ENCODE measurements around the gene SLC7A6. TPM values are rescaled to one million over a fixed set of nuclear protein-coding genes. Genes with fewer than 3 reads are reported as not detected.
A peak's percentile ranks its signal among the peaks of the same experiment; 100 is the strongest.

SLC7A6 gene
- total RNA-seq, 1 donor from 2014 or later, result 11.6 TPM

GRCh38 chr16:68306633-68307032 lies 42.3 kb downstream of the SLC7A6 start:
- H3K27ac Mint-ChIP-seq, result no peak overlapping the region
- peaks cover 14% of the 10 kb centered on the region for H3K36me3 Mint-ChIP-seq (ENCODE audit: insufficient read depth)
- H3K9me3 Mint-ChIP-seq (ENCODE audit: low read depth), result no peaks in the 10 kb centered on the region
- no peak for DNase-seq (ENCODE audit: low spot score, unreplicated experiment)
- no peaks in the 10 kb centered on the region for H3K27me3 Mint-ChIP-seq
- H3K4me1 Mint-ChIP-seq (ENCODE audit: low read depth), result peaks cover 11% of the 10 kb centered on the region
- H3K4me3 Mint-ChIP-seq (ENCODE audit: low read depth), result no peak overlapping the region
- TF ChIP-seq CTCF (IDR thresholded peaks at IDR 0.05; ENCODE audit: unreplicated experiment), result no peak

GRCh38 chr16:68309799-68310198 lies 45.5 kb downstream of the SLC7A6 start:
- no peak for TF ChIP-seq CTCF (IDR thresholded peaks at IDR 0.05; ENCODE audit: unreplicated experiment)
- no peak for DNase-seq (ENCODE audit: low spot score, unreplicated experiment)
- peak overlapping the region; percentile 98 for H3K27ac Mint-ChIP-seq
- H3K36me3 Mint-ChIP-seq (ENCODE audit: insufficient read depth), result peaks cover 8% of the 10 kb centered on the region
- H3K4me3 Mint-ChIP-seq (ENCODE audit: low read depth), result peak overlapping the region; percentile 98
- H3K27me3 Mint-ChIP-seq, result no peaks in the 10 kb centered on the region
- H3K9me3 Mint-ChIP-seq (ENCODE audit: low read depth), result no peaks in the 10 kb centered on the region
- peaks cover 21% of the 10 kb centered on the region for H3K4me1 Mint-ChIP-seq (ENCODE audit: low read depth)

GRCh38 chr16:68310437-68310773 lies 46.1 kb downstream of the SLC7A6 start:
- Mint-ChIP-seq H3K4me1 (ENCODE audit: low read depth) (peaks cover 21% of the 10 kb centered on the region), H3K4me3 (ENCODE audit: low read depth) (peak overlapping the region; percentile 98), H3K27ac (peak overlapping the region; percentile 98), H3K9me3 (ENCODE audit: low read depth) (no peaks in the 10 kb centered on the region), H3K36me3 (ENCODE audit: insufficient read depth) (peaks cover 8% of the 10 kb centered on the region), H3K27me3 (no peaks in the 10 kb centered on the region)
- no peak for TF ChIP-seq CTCF (IDR thresholded peaks at IDR 0.05; ENCODE audit: unreplicated experiment)
- DNase-seq (ENCODE audit: low spot score, unreplicated experiment), result peak; percentile 27

GRCh38 chr16:68310774-68311511 lies 46.6 kb downstream of the SLC7A6 start, which contains the start of the genes PRMT7 and SLC7A6OS:
PRMT7 (plus strand) TSS chr16:68311019; CDS start chr16:68315980, 4,961 bp downstream.
SLC7A6OS (minus strand) TSS chr16:68310946; CDS start chr16:68310926, 20 bp downstream.
- no peak for TF ChIP-seq CTCF (IDR thresholded peaks at IDR 0.05; ENCODE audit: unreplicated experiment)
- H3K4me3 Mint-ChIP-seq (ENCODE audit: low read depth), result peak within 1 kb of the TSS; percentile 98
- no peaks in the 10 kb centered on the region for H3K27me3 Mint-ChIP-seq
- H3K27ac Mint-ChIP-seq, result peak within 1 kb of the TSS; percentile 98
- peak; percentile 78 for DNase-seq (ENCODE audit: low spot score, unreplicated experiment)
- H3K9me3 Mint-ChIP-seq (ENCODE audit: low read depth), result no peaks in the 10 kb centered on the region
- H3K36me3 Mint-ChIP-seq (ENCODE audit: insufficient read depth), result peaks cover 12% of the 10 kb centered on the region
- peaks cover 21% of the 10 kb centered on the region for H3K4me1 Mint-ChIP-seq (ENCODE audit: low read depth)

GRCh38 chr16:68313116-68313515 lies 48.8 kb downstream of the SLC7A6 start:
- no peak for TF ChIP-seq CTCF (IDR thresholded peaks at IDR 0.05; ENCODE audit: unreplicated experiment)
- no peak overlapping the region for H3K4me3 Mint-ChIP-seq (ENCODE audit: low read depth)
- DNase-seq (ENCODE audit: low spot score, unreplicated experiment), result no peak
- H3K4me1 Mint-ChIP-seq (ENCODE audit: low read depth), result peaks cover 21% of the 10 kb centered on the region
- H3K27ac Mint-ChIP-seq, result no peak overlapping the region
- H3K27me3 Mint-ChIP-seq, result no peaks in the 10 kb centered on the region
- no peaks in the 10 kb centered on the region for H3K9me3 Mint-ChIP-seq (ENCODE audit: low read depth)
- peaks cover 16% of the 10 kb centered on the region for H3K36me3 Mint-ChIP-seq (ENCODE audit: insufficient read depth)
